Bone marrow (tissue), 2 donors: ENCODE data around the gene TEDC1.
A peak's percentile ranks its signal among the peaks of the same experiment; 100 is the strongest.

Experiments used
- DNase-seq, 2 donors: peaks; one replicate each; lab custom pipeline; 2025; lab: John Stamatoyannopoulos, UW

Gene TEDC1

DNA sequence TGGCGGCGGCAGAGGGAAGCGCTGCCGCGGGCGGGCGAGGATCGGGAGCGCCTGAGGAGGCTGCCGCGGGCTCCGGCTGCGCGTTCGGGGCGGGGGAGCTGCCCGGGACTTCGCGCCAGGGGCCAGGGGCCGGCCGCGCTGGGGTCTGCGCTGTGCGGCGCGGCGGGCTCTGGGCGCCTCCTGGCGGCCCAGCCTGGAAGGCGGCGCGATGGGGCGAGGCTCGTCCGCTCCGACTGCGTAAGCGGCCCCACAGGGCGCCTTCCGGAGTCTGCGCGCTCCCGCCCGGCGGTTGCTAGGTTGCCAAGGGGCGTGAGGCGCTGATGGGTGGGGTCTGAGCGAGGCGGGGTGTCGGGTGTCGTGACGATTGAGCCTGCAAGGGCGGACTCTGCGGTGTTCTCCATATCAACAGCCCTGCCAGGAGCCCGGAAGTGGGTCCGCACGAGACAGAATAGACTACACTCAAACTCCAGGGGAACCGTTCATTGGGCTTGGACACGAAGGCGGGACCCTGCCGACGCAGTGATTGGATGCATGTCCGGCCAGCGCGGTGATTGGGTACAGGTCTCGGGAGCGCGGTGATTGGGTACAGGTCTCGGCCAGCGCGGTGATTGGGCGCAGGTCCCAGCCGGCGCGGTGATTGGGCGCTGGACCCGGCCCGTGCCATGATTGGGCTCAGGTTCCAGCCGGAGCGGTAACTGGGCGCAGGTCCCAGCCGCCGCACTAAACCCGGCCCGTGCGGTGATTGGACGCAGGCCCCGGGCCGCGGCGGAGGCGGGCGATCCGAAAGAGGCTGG lies at the start of gene TEDC1:
TSS of gene TEDC1 (plus strand) at position 675 of the 794 bp plus-strand sequence. CDS start 130 bp downstream, outside the sequence.
- peak; percentile 99 to 100 for DNase-seq

GRCh38 chr14:105442125-105442524 lies 48.9 kb upstream of the TEDC1 start:
- no peak for DNase-seq

DNA sequence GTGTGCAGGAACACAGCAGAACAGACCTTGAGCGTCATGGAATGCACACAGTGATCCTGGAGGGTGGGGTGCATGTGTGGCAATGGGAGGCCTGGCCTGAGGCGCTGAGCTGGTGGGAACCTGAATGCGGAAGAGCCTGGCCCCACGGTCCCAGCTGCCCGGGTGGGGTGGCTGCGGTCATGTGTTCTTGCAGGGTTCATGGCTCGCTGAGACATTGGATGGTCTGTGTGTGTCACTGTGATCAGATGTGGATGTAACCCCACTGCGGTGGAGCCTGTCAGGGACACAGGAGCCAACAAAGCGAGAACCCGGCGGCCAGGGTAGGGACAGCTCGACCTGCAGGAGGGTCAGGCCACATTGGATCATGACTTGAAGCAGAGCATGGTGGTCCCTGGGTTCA lies 48.2 kb upstream of the TEDC1 start:
- DNase-seq, result no peak

GRCh38 chr14:105444859-105445258 lies 46.2 kb upstream of the TEDC1 start:
- DNase-seq, result no peak

GRCh38 chr14:105445290-105445689 lies 45.8 kb upstream of the TEDC1 start:
- DNase-seq, result no peak

DNA sequence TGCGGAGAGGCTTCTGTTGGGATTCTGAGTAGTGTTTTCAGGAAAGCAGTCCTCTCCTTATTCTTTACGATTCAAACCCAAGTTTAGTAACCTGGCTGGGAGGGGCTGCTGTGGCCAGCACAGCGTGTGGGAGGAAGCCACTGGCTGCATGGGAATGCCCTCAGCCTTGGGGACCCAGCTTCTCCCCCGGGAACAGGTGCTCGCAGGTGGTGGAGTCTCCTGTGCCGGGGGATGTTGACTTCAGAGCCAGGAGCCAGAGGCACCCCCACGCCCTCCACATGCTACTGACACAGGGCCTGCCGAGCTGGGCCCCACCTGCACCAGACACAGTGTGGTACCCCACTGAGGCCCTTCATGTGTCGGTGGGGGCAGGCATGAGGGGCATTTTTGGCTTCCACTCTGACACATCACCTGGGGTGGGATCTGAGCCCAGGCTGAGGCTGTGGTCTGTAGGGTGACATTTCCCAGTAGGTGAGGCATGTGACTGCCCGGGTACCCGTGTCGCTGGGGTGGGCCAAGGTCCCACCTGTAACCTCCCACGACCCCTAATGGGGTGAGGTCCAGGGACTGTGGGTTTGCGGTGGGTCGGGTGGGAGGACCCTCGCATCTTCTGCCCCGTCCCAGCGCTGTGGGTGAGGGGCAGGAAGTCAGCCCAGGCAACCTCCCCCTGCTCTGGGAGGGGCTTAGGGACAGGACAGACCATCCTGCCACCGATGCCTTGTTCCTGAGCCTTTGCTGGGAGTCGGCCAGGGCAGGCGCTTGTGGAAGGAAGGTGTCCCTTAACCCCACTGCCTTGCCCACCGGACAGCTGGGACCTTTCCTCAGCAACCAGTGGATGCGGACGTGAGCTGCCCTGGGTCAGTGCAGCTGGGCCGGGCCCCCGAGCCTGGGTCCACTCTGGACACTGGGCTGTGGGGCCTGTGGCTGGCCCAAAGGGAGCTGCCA lies 44.9 kb upstream of the TEDC1 start:
- no peak for DNase-seq

DNA sequence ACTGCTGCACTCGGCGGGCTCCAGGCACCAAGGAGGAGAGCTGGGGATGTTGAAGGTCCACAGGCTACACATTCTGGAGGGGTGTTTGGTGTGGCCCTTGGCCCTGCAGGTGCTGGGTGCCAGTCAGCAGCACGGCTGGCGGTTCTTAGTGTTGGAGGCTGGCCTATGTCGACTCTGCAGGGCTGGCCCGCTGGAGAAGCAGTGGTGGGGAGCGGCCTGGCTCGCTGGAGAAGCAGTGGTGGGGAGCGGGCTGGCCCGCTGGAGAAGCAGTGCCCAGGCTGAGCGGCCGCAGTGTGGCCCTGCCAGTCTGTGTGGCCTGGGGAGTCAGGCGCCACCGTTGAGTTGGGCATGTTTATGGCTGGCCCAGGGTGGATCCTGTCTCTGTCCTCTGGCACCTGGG lies 44.1 kb upstream of the TEDC1 start:
- DNase-seq, result no peak

DNA sequence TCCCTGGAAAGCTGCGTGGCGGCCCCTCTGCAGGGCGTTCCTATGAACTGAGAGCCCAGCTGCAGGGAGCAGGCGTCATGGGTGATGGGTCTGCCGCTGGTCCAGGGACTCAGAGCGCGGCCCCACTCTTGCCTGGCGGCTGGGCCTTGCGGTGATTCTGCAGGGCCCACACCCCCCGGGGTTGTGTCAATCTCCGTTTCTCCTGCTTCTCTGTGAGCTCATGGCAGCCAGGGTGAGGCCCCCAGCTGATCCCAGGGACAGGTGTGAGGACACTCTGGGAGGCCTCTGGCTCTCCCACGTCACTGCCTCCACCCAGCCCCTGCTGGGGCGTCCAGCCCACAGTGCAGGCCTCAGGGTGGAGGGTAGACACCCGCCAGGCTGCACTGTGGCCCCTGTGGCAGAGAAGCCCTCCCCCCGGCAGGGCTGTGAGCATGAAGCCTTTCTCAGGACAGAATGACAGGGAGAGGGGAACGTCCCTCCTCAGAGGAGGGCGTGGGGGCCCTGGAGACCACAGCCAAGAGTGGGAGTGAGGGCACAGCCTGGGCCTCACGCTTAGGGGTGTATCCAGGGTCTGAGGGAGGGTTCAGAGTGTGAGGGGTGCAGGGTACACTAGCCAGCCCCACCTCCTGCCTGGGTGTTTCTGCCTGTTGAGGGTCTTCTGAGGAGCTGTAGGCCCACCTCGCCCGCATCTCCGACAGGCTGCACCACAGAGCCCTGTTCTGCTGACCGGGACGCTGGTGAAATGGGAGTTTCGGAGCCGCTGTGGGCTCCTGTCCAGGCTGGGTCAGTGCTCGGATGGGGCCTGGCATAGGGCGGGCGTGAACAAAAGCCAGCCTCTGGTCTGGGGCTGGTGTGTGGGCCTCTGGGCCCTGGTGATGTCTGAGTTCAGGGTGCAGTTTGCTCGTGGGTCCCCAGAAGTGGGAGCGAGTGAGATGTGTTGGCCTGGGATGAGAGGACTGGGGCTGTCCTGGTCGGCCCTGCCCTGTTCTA lies 43.1 kb upstream of the TEDC1 start:
- DNase-seq, result no peak

DNA sequence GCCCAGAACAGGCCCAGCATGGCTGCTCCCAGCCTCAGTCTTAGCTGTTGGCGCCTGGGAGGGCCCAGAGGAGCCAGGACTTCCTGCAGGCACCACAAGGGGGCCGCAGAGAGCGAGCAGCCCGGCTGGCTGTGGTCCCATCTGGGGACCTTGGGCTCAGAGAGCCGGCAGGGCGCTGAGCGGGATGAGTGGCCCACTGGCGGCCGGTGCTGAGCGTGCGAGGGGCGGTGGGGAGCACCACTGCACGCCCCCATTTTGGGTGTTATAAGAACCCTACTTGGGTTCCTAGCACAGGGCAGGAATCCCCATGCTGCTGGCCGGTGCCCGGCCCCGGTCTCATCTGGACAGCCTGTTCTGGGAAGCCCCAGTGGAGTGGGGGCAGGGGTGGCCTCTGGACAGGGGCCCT lies 42.3 kb upstream of the TEDC1 start:
- DNase-seq, result peak; percentile 1 to 7

DNA sequence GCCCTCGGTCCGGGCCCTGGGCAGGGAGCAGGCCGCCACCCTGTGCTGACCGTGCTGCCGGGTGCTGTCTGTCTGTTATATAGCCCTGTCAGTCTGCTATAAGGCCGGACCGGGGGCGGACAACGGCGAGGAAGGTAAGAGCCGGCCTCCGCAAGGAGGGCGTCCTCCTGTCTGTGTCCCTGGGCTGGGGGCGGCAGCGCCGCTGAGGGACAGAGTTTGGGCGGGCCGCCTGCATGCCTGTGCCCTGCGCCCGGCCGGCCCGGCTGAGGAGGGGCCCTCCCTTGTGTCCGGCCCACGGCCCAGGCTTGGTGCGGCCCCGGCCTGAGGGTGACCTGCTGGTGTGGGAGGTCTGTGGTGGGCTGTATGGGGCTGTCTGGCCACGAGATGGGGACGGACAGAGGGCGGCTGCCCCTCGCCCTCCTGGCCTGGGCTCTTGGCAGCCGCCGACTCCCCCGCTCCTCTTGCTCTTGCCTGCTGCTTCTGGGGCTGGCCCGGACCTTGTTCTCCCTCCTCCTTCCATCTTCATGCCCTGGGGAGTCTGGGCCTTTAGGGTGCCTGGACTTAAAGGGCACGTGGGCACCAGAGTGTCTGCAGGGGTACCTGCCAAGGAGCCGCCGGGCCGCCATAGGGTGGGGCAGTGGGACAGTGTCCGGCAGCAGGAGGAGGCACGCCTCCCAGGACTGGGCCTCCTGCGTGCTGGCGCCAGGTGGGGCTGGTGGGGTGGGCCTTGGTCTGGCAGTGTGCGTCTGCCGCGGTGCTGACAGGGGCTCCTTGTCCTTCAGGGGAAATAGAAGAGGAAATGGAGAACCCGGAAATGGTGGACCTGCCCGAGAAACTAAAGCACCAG lies 41.5 kb upstream of the TEDC1 start:
- no peak for DNase-seq

DNA sequence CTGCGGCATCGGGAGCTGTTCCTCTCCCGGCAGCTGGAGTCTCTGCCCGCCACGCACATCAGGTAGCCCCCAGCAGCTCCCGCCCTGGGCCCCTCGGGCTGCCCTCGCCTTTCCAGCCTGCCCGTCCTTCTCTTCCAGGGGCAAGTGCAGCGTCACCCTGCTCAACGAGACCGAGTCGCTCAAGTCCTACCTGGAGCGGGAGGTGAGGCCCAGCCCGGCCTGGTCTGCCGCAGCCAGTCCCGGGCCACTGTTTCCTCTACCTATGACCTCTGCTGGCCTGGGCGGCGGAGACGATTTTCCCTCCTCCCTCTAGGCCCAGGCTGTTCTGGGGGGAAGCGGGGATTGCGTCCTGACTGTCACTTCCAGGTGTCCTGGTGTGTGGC lies 40.9 kb upstream of the TEDC1 start:
- DNase-seq, result no peak

DNA sequence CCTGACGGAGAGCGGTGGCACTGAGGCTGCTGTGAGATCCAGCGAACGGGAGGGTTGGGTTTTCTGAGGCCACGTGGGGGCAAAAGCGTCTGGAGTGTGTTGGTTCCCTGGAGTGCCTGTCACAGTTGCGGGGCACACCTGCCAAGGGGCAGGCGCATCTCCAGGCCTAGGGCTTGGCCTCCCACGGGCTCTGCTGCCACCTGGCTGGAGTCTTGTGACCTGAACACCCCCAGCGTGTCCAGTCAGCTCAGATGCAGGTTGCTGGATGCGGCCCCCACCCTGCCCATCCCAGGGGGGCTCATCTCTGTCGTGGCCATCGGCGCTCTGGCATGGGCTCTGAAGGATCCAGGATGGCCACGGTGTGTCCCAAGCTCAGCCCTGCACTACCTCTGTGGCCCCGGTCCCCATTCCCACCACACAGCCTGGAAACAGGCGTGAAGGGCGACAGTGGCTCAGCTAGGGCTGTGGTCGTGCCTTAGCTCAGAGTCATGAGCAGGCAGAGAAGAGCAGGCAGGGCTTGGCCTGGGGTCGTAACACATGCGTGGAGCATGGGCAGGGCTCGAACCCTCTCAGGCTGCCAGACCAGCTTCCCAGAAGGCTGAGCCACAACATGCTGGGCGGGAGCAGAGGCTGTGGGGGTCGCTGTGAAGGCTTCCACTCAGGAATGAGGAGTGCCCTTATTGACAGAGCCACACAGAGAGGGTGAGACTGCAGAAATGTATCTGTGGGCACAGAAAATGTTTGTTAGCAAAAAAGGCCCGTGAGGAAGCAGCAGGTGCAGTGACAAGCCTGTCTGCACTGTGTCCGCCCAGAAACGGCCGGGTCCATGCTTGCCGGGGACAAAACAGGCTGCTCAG lies 40.0 kb upstream of the TEDC1 start:
- DNase-seq, result no peak

- no peak for DNase-seq
These were observed 38.1 kb upstream of the TEDC1 start for GRCh38 chr14:105452963-105453362.

DNA sequence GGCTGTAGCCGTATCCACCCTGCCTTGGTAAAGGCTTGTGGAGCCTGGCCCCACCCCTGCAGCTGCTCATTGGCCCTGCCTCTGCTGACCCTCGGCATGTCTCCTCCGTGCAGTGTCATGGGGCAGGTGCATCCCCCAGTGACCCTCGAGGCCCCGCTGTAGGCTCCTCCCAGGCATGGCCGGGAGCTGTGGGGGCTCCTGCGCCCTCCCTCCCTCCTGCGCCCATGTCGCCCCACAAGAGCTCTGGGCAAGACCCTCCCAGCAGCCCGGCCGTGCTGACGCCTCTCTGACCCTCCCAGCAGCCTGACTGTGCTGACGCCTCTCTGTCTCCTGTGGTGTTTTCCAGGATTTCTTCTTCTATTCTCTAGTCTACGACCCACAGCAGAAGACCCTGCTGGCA lies 37.2 kb upstream of the TEDC1 start:
- no peak for DNase-seq

DNA sequence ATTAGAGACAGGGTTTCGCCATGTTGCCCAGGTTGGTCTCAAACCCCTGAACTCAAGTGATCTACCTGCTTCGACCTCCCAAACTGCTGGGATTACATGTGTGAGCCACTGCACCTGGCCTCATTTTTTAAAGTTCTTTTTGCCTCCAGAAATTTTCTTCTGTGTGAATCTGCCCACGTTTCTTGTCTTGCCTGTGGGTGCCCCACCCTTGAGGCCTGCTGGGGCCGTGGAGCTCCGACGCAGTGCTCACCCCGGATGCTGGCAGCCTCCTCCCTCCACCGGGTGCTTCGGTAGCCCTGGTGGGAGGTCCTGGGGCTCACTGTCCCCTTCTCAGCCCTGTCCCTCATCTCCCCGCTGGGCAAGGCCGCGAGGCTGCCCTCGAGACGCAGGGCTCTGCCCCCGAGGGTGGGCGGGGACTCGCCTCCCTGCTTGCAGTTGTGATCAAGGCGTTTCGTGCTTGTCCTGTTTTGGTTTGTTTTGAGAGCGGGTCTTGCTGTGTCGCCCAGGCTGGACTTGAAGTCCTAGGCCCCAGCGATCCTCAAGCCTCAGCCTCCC lies 35.9 kb upstream of the TEDC1 start:
- no peak for DNase-seq

DNA sequence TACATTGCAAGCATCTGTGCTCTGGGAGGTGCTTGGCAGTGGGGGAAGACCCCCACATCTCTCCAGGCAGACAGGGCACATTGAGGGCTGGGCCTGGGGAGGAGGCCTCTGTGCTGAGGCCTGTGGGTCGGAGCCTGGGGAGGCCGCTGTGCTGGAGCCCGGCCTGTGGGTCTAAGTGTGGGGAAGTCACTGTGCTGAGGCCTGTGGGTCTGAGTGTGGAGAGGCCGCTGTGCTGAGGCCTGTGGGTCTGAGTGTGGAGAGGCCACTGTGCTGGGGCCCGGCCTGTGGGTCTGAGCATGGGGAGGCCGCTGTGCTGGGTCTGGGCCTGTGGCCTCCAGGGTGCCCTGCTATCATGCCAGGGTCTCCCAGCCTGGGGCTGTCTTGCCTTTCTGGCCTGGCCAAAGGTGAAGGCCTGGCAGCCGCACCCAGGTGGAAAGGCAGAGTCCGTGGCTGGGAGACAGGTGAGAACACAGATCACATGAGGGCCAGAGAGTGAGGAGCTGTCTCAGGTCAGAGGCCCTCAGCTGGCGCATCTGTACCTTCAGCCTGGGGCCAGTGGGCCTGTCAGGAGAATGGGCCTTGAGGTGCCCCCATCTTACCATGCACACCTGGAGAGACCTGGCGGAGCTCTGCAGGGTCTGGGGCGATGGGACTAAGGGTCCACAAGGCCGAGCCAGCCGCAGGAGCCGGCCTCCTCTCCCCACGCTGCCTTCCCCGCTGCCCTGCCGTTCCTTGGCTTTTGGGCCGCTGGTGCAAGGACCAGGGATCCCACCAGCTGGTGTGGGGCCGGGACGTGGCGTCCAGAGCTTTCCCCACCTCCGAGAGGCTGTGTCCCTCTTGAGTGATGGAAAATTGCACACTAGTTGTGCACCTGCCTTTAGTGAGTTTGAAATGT lies 35.0 kb upstream of the TEDC1 start:
- no peak for DNase-seq

GRCh38 chr14:105456736-105457617 lies 34.1 kb upstream of the TEDC1 start:
- no peak for DNase-seq

DNA sequence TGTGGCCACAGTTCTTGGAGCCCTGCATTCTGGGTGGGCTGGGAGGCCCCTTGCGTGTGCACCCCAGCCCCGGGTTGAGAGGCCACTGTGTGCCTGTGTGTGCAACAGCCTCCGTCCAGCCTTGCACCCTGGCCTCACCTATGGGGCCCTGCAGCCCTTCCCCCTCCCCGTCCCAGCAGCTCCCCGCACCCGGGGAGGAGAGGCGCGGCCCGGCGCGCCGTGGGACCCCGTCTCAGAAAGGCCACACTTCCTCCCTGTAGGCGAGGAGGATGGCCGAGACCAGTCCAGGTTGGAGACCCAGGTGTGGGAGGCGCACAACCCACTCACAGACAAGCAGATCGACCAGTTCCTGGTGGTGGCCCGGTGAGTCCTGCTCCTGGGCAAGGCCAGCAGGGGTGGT lies 33.0 kb upstream of the TEDC1 start:
- DNase-seq, result no peak
